ENCODE results near the gene PODXL2.

PODXL2 gene

DNA sequence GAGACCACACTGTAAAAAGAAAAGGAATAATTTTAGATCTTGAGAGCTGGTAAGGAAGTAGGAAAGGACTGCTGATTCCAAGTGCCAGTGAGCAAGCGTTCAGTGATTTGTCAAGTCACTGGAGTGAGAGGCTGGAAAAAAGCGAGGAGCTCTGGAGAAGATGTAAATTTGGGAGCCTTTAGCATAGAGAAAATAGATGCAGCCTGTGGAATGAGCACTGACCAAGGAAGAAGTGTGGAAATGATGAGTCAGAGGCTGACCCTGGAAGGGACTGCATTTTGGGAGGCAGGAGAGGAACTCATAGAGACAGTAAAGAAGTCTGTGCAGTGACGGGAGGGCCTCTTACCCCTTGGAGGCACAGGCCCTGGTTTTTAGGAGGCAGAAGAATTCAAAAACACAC lies 26.7 kb downstream of the PODXL2 start:
- ChIA-PET POLR2A (no interaction called here), CTCF (interaction anchor here (1.0 to 1.5 kb wide), 2 partner anchors 10 to 315 kb away, joined by 3 to 5 read pairs; no protein-coding TSS in a partner anchor)
- TF ChIP-seq, protein P1, sequence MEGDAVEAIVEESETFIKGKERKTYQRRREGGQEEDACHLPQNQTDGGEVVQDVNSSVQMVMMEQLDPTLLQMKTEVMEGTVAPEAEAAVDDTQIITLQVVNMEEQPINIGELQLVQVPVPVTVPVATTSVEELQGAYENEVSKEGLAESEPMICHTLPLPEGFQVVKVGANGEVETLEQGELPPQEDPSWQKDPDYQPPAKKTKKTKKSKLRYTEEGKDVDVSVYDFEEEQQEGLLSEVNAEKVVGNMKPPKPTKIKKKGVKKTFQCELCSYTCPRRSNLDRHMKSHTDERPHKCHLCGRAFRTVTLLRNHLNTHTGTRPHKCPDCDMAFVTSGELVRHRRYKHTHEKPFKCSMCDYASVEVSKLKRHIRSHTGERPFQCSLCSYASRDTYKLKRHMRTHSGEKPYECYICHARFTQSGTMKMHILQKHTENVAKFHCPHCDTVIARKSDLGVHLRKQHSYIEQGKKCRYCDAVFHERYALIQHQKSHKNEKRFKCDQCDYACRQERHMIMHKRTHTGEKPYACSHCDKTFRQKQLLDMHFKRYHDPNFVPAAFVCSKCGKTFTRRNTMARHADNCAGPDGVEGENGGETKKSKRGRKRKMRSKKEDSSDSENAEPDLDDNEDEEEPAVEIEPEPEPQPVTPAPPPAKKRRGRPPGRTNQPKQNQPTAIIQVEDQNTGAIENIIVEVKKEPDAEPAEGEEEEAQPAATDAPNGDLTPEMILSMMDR (IDR thresholded peaks at IDR 0.05; ENCODE audit: control extremely low read depth, extremely low read depth, low read depth, missing control alignments), result no peak
- DNase-seq (ENCODE audit: extremely low spot score), result no peak

DNA sequence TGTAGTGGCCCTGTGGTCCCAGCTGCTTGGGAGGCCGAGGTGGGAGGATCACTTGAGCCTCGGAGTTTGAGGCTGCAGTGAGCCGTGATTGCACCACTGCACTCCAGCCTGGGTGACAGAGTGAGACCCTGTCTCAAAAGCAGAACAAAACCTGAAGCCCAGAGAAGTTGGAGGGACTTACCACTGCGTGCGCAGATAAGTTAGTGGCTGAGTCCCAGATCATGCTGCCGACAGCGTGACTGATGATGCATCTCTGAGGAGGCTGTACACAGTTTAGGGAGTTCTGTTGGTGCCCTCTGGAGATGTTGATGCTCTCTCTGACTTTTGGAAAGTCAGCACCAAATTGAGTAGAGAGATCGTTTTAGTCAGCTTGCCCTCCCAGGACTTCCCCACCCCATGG lies 27.9 kb downstream of the PODXL2 start:
- POLR2A ChIA-PET, result no interaction called here
- CTCF ChIA-PET, result interaction anchor here (1.5 kb wide), 1 partner anchor 314 kb away, joined by 5 read pairs; no protein-coding TSS in a partner anchor
- TF ChIP-seq, protein P1 (IDR thresholded peaks at IDR 0.05; ENCODE audit: control extremely low read depth, extremely low read depth, low read depth, missing control alignments), result no peak
- no peak for DNase-seq (ENCODE audit: extremely low spot score)

DNA sequence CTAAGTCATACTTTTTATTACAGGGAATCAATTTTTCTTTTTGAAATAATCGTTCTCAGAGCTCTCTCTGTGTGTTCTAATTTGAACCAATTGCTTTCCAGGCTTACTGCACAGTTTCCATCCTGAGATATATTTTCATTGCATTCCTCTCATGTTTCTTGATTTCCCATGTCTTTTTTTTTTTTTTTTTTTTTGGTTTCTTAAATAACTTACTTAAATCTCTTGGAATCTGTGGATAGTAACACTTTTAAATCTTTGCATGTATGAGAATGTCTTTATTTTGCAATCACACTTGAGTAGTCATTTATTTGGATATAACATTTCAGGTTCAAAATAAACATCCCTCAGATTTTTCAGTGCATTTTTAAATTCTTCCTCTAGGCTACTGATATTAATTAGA lies 29.2 kb downstream of the PODXL2 start:
- TF ChIP-seq, protein P1 (IDR thresholded peaks at IDR 0.05; ENCODE audit: control extremely low read depth, extremely low read depth, low read depth, missing control alignments), result no peak
- ChIA-PET CTCF (interaction anchor here (0.7 to 1.4 kb wide), 2 partner anchors 11 to 23 kb away, joined by 3 to 5 read pairs; no protein-coding TSS in a partner anchor), POLR2A (no interaction called here)
- no peak for DNase-seq (ENCODE audit: extremely low spot score)

DNA sequence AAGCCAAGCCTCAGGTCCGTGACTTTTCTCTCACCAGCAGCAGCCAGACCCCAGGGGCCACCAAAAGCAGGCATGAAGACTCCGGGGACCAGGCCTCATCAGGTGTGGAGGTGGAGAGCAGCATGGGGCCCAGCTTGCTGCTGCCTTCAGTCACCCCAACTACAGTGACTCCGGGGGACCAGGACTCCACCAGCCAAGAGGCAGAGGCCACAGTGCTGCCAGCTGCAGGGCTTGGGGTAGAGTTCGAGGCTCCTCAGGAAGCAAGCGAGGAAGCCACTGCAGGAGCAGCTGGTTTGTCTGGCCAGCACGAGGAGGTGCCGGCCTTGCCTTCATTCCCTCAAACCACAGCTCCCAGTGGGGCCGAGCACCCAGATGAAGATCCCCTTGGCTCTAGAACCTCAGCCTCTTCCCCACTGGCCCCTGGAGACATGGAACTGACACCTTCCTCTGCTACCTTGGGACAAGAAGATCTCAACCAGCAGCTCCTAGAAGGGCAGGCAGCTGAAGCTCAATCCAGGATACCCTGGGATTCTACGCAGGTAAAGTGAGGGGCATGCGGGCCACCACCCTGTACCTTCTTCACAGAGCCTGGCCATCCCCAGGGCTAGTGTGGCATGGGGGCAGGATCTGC lies 31.8 kb downstream of the PODXL2 start:
- no peak for DNase-seq (ENCODE audit: extremely low spot score)
- POLR2A ChIA-PET, result no interaction called here
- TF ChIP-seq, protein P1 (IDR thresholded peaks at IDR 0.05; ENCODE audit: control extremely low read depth, extremely low read depth, low read depth, missing control alignments), result no peak
- CTCF ChIA-PET, result interaction anchor here (1.2 kb wide), 3 partner anchors 9 to 13 kb away, joined by 3 read pairs; no protein-coding TSS in a partner anchor

DNA sequence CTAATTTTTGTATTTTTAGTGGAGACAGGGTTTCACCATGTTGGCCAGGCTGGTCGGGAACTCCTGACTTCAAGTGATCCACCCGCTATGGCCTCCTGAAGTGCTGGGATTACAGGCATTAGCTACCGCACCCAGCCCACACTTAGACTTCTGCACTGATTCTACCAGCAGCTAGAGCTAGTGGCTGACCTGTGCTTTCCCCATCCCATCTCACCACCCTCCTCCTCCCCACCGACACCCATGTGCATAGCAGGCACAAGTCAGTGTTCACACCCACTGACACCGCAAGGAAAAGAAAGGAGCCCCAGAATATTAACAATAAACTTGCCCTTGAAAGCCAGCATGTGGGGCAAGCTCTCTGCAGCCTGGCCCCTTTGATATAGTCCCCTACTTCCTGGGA lies 32.6 kb downstream of the PODXL2 start:
- TF ChIP-seq, protein P1 (IDR thresholded peaks at IDR 0.05; ENCODE audit: control extremely low read depth, extremely low read depth, low read depth, missing control alignments), result no peak
- ChIA-PET CTCF (interaction anchor here (1.2 to 1.5 kb wide), 2 partner anchors 14 kb away, joined by 3 to 6 read pairs; no protein-coding TSS in a partner anchor), POLR2A (interaction anchor here (1.3 kb wide), 1 partner anchor 10 kb away, joined by 5 read pairs; no protein-coding TSS in a partner anchor)
- no peak for DNase-seq (ENCODE audit: extremely low spot score)

DNA sequence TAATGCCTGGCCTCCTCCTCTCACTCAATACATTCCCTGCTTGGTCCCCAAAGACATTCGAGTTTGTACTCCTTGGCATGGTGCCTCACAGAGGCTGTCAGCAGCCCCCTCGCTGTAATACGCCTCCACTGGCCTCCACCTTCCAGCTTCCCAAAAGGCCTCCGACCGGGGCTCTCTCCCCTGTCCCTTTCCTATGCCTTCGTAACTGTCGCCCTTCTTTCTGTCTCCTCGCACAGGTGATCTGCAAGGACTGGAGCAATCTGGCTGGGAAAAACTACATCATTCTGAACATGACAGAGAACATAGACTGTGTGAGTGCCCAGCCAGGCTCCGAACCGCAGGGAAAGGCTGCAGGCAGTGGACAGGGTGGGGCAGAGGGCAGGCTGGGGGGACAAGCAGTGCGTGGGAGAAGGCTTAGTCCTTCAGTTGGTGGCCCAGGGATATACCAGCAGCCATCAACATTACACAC lies 33.0 kb downstream of the PODXL2 start:
- ChIA-PET CTCF (interaction anchor here (1.5 to 1.6 kb wide), 2 partner anchors 9 to 14 kb away, joined by 5 to 6 read pairs; no protein-coding TSS in a partner anchor), POLR2A (interaction anchor here (1.3 kb wide), 1 partner anchor 10 kb away, joined by 5 read pairs; no protein-coding TSS in a partner anchor)

More for the DNA sequence above, 33.0 kb downstream of the PODXL2 start:
- TF ChIP-seq, protein P1 (IDR thresholded peaks at IDR 0.05; ENCODE audit: control extremely low read depth, extremely low read depth, low read depth, missing control alignments), result no peak
- DNase-seq (ENCODE audit: extremely low spot score), result no peak

Data from GM10248 (cell line).